Stimulated activated naive CD8-positive, alpha-beta T cell treated with anti-CD3 and anti-CD28 coated beads, Interleukin-15, amount 100 ng/mL, for 72 hours (primary cell): ENCODE results near the gene LINGO1.

Source experiments
- ATAC-seq: fragments of 150-1000 bp; cut with Tn5 transposase; 2 replicates; pipeline ENCODE4 v1.10.0; 2021; ENCODE audit warnings: mild to moderate bottlenecking, moderate library complexity
- DNase-seq, 2 donors: peaks; one replicate each; pipeline ENCODE4 v3.0.0; 2021 to 2022
- H3K27ac Mint-ChIP-seq, 2 donors: one replicate each; pipeline ENCODE4 v1.8.0; 2022; ENCODE audit warnings: mild to moderate bottlenecking in 2 of 2, mixed read lengths in 2 of 2, moderate library complexity in 2 of 2
- H3K27me3 Mint-ChIP-seq: one replicate; pipeline ENCODE4 v1.8.0; 2022; ENCODE audit warnings: mixed read lengths
- H3K4me1 Mint-ChIP-seq: one replicate; pipeline ENCODE4 v1.8.0; 2022; ENCODE audit warnings: mild to moderate bottlenecking, mixed read lengths
- H3K4me3 Mint-ChIP-seq, 2 donors: one replicate each; pipeline ENCODE4 v1.8.0; 2022; ENCODE audit warnings: mild to moderate bottlenecking in 2 of 2, mixed read lengths in 2 of 2, moderate library complexity in 1 of 2
- H3K9me3 Mint-ChIP-seq, 2 donors: one replicate each; pipeline ENCODE4 v1.8.0; 2022; ENCODE audit warnings: mixed read lengths in 2 of 2

LINGO1 gene

DNA sequence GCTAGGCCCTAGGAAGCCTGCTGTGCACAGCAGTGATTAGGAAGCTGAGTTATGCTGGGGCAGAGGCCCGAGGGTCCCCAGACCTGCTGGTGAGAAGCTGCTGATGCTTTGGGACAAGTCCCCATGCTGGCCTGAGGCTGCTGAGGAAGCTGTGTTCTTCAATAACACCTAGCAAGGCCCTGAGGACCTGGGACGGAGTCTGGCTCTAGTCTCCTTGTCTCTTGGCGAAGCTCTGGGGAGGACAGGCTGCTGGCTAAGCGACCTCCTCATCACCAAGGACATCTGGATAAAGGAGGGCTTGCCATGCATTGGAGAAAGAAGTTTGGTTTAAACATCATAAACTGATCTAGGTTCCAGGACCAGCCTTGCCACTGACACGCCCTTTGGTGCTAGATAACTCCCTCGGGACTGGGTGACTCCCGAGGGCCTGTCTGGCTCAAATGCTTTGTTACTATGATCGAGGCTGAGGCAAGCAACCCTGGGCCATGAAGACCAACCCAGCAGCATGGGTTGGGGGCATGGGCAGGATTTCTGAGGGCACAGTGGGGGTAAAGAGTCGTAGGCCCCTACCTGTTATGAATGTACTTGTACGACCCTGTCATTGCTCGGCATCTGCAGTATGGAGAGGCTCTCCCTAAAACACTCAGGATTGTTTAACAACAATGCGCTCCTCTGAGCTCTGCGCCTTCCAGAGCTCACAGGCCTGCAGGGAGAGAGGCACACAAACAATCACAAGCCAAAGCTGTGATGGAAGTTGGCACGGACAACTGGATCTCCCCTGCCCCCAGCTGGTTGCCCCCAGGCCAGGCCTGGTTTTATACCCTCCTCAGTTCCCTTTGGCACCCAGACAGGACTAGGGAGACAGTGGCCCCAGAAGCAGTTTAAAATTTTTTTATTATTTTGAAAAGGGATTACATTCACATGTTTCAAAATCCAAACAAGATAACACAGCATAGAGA lies 64.4 kb downstream of the LINGO1 start:
- DNase-seq (no peak), ATAC-seq (no peak)
- Mint-ChIP-seq H3K9me3 (no peaks in the 10 kb centered on the region), H3K4me3 (no peak overlapping the region), H3K27ac (no peak overlapping the region), H3K4me1 (peaks cover 6% of the 10 kb centered on the region), H3K27me3 (no peaks in the 10 kb centered on the region)

DNA sequence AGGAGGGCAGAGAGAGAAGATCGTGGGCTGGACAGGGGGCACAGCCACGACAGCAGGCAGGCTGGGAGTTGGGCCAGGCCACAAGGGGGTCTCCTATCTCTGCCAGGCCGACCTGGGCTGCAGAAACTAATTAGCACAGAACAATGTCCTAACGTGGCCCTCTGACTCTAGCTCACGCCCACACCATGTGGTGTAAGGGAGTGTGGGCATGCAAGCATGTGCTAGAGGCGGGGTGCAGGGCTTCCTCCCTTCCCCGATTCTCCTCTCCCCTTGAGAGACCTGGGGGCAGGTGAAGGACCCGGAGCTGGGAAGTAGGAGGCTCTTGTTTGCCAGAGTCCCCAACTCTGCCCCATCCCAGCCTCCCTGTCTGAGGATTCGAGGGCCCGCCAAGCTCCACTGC lies 65.5 kb downstream of the LINGO1 start:
- Mint-ChIP-seq H3K27ac (no peak overlapping the region), H3K27me3 (no peaks in the 10 kb centered on the region), H3K4me1 (peaks cover 6% of the 10 kb centered on the region), H3K4me3 (no peak overlapping the region), H3K9me3 (no peaks in the 10 kb centered on the region)
- no peak for DNase-seq
- no peak for ATAC-seq

DNA sequence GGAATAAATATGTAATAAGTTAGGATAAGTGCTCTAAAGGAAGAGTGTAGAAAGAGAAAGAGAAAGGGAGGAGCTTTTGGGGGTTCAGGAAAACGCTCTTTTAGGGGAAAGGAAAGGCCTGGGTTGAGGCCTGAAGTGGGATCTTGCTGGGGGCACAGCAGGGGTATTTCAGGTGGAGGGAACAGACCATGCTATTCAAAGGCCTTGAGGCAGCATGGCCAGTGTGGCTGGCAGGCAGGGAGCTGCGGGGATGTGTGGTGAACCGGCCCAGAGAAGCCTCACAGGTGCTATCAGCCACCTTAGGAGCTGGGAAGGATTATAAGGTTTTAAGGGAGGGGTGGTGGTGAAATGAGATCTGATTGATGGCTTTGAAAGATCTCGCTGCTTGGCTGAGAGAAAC lies 66.6 kb downstream of the LINGO1 start:
- DNase-seq (no peak), ATAC-seq (no peak)
- H3K27ac Mint-ChIP-seq, result peak overlapping the region; percentile 6 to 55
- no peak overlapping the region for H3K4me3 Mint-ChIP-seq
- no peaks in the 10 kb centered on the region for H3K9me3 Mint-ChIP-seq
- peaks cover 4% of the 10 kb centered on the region for H3K27me3 Mint-ChIP-seq
- H3K4me1 Mint-ChIP-seq, result peaks cover 6% of the 10 kb centered on the region

DNA sequence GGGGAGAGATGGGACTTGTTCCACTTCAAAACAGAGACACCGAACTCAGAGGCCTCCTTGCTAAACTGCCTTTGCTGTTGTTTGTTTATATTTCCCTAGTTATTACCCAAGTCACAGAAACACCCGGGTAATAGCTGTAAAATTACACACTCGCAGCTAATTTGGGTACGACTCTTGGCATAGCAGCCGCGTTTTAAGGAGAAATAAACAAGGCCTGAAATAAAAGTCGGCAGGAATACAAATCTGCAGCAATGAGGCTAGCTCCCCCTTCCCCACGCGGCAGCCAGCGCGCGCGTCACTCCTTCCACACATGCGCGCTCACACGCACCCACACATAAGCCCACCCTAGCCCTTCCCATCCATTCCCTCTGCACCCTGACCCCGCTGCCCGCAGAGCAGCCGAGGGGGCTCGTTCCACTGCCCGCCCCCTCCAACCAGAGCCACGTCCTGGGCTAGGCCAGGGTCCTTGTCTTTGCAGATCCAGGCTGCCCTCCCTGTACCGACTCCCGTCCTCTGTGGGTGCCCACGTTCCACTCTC lies 67.3 kb downstream of the LINGO1 start:
- H3K27ac Mint-ChIP-seq, result no peak overlapping the region

DNA sequence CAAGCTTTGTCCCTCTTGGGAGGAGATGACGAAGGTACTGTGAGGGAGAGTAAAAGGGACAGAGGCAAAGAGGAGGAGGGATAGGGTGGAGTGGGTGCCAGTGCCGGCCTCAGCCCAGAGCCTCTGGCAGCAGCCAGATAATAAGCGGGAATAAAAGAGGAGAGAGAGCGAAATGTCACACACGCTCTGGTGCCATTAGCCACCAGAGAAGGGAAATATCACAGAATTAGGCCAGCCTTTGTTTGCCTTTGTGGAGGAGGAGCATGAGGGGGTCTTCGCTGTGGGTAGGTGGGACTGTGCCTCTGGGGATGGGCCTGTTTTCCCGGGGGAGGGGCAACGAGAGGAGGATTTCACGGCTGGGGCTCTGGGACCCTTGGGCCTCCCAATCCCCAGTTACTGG lies 67.8 kb downstream of the LINGO1 start:
- H3K27me3 Mint-ChIP-seq, result peaks cover 12% of the 10 kb centered on the region

More for the DNA sequence above, 67.3 kb downstream of the LINGO1 start:
- ATAC-seq (no peak), DNase-seq (no peak)
- H3K4me1 Mint-ChIP-seq, result peaks cover 6% of the 10 kb centered on the region
- H3K27me3 Mint-ChIP-seq, result peaks cover 7% of the 10 kb centered on the region
- no peak overlapping the region for H3K4me3 Mint-ChIP-seq
- H3K9me3 Mint-ChIP-seq, result no peaks in the 10 kb centered on the region

DNA sequence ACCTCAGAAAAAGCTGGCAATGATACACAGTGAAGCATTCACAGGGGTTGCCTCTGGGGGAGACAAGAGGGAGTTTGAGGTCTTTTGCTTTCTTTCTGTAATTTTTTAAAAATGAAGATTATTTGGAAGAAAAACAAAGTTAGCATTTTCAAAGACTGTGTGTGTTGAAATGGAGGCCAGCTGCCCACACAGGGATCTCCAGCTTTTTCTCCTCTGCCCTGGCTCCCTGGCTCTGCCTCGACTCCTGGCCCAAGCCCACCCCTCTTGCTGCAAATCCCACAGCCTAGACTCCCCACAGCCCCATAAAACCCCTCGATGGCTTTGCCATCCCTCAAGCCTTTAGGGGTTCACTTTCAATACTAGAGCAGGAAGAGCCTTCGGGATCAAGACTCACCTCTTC lies 68.4 kb downstream of the LINGO1 start:
- Mint-ChIP-seq H3K4me1 (no peaks in the 10 kb centered on the region), H3K27ac (peak overlapping the region in 1 of 2 donors; percentile 37)

More for the DNA sequence above, 67.8 kb downstream of the LINGO1 start:
- H3K9me3 Mint-ChIP-seq, result no peaks in the 10 kb centered on the region
- H3K4me1 Mint-ChIP-seq, result peaks cover 6% of the 10 kb centered on the region
- H3K4me3 Mint-ChIP-seq, result no peak overlapping the region
- DNase-seq (no peak), ATAC-seq (no peak)
- no peak overlapping the region for H3K27ac Mint-ChIP-seq

DNA sequence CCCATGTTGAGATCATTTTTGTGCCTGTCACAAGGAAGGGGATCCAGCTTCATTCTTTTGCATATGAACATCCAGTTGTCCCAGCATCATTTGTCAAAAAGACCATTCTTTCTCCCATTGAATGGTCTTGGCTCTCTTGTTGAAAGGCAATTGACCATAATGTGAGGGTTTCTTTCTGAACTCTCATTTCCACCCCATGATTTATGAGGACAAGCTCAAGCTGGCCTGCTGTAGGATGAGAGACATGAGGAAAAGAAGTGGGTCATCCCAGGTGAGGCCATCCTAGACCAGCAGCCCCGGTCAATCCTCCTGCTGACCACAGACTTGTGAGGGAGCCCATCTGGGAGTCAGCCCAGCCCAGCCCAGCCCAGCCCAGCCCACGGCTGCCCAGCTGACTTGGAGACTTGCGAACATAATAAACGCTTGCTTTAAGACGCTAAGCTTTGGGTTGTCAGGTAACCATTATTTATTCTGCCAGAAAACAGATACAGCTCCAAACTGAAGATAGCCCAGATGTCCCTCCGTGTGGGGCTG lies 69.0 kb downstream of the LINGO1 start:
- H3K4me1 Mint-ChIP-seq, result no peaks in the 10 kb centered on the region
- ATAC-seq, result no peak
- H3K27ac Mint-ChIP-seq, result no peak overlapping the region
- no peaks in the 10 kb centered on the region for H3K9me3 Mint-ChIP-seq
- H3K27me3 Mint-ChIP-seq, result peaks cover 19% of the 10 kb centered on the region
- DNase-seq, result no peak
- H3K4me3 Mint-ChIP-seq, result no peak overlapping the region

More for the DNA sequence above, 68.4 kb downstream of the LINGO1 start:
- H3K27me3 Mint-ChIP-seq, result peaks cover 18% of the 10 kb centered on the region
- ATAC-seq, result no peak
- H3K9me3 Mint-ChIP-seq, result no peaks in the 10 kb centered on the region
- H3K4me3 Mint-ChIP-seq, result no peak overlapping the region
- DNase-seq, result no peak
